ENCODE results near the gene HSPB8. TPM values are rescaled to one million over a fixed set of nuclear protein-coding genes. Genes with fewer than 3 reads are reported as not detected.

HSPB8 gene
- total RNA-seq, 1 donor from 2014 or later, result 29.4 TPM

DNA sequence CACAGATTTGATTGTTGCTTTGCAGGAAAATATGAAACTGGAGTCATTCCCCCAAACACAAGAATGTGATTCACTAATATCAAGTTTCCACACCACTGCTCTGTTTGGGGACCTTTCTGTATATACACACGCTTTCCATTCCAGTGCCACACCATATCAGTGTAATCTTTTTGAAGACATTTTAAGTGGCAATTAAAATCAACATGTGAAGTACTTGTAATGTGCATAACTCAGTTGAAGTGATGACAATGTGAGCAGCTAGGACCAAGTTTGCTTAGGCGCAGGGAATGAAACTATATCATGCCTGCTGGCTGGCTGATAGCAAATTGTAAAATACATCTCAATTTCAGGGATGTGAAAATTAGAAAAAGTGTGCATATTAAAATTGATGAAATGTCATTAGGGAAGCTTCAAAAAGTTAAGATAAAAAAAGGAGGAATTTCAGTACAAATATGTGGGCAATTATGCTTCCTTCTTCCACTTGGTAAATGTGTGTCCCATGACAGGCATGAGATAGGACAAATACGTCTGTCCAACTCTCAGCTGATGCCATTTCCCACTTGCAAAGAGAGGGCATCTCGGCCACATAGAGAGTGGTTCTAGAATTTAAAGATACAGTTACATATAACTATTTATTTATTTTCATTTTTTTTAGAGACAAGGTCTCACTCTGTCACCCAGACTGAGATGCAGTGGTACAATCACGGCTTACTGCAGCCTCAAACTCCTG, 43.7 kb downstream of the HSPB8 start:
- no peaks in the 10 kb centered on the region for H3K9me3 Mint-ChIP-seq (ENCODE audit: low read depth)

DNA sequence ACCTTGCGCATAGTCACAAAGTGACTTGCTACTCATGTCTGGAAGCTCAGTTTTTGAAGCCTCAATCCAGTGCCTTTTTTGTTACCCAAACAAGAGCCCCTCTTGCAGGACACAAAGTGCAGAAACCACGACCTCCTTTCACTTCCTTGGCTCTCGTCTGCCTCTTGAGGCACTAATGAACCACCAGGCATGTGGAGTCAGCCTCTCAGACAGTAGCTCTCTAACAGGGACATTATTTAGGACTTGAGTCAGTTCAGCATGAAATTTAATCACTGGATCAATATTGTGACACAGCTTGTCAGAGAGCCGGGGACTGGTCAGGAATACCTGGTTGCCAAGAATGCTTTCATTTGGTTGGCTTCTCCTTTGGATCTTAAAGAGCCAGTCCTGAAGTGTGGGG, 46.7 kb downstream of the HSPB8 start:
- H3K36me3 Mint-ChIP-seq (ENCODE audit: low read depth), result no peaks in the 10 kb centered on the region
- H3K9me3 Mint-ChIP-seq (ENCODE audit: low read depth), result peaks cover 3% of the 10 kb centered on the region
- peaks cover 7% of the 10 kb centered on the region for H3K4me1 Mint-ChIP-seq (ENCODE audit: low read depth)
- no peak overlapping the region for H3K4me3 Mint-ChIP-seq (ENCODE audit: unreplicated experiment)
- no peak overlapping the region for H3K27ac Mint-ChIP-seq (ENCODE audit: unreplicated experiment)
- TF ChIP-seq, protein P1, sequence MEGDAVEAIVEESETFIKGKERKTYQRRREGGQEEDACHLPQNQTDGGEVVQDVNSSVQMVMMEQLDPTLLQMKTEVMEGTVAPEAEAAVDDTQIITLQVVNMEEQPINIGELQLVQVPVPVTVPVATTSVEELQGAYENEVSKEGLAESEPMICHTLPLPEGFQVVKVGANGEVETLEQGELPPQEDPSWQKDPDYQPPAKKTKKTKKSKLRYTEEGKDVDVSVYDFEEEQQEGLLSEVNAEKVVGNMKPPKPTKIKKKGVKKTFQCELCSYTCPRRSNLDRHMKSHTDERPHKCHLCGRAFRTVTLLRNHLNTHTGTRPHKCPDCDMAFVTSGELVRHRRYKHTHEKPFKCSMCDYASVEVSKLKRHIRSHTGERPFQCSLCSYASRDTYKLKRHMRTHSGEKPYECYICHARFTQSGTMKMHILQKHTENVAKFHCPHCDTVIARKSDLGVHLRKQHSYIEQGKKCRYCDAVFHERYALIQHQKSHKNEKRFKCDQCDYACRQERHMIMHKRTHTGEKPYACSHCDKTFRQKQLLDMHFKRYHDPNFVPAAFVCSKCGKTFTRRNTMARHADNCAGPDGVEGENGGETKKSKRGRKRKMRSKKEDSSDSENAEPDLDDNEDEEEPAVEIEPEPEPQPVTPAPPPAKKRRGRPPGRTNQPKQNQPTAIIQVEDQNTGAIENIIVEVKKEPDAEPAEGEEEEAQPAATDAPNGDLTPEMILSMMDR (IDR thresholded peaks at IDR 0.05), result no peak
- peaks cover 30% of the 10 kb centered on the region for H3K27me3 Mint-ChIP-seq (ENCODE audit: low read depth)
- no peak for DNase-seq (ENCODE audit: low spot score)

More for the DNA sequence above, 43.7 kb downstream of the HSPB8 start:
- TF ChIP-seq, protein P1 (IDR thresholded peaks at IDR 0.05), result no peak
- no peak for DNase-seq (ENCODE audit: low spot score)
- Mint-ChIP-seq H3K4me1 (ENCODE audit: low read depth) (no peaks in the 10 kb centered on the region), H3K4me3 (ENCODE audit: unreplicated experiment) (no peak overlapping the region), H3K36me3 (ENCODE audit: low read depth) (no peaks in the 10 kb centered on the region), H3K27me3 (ENCODE audit: low read depth) (peaks cover 51% of the 10 kb centered on the region), H3K27ac (ENCODE audit: unreplicated experiment) (no peak overlapping the region)

DNA sequence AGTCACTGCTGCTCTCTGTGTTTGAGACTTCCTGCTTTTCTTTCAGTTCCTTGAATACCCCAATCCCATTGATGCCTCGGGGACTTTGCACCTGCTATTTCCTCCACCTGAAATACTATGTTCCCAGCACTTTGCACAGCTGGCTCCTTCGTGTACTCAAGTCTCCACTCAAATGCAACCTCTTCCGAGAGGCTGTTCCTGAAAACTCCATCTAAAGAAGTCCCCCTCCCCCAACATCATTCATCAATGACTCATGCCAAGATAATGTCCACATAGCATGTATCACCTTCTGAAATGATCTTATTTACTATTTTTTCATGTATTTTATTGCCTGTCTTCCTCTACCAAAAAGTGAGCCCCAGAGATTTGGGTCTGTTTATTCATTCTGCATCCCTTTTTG, 48.6 kb downstream of the HSPB8 start:
- Mint-ChIP-seq H3K36me3 (ENCODE audit: low read depth) (no peaks in the 10 kb centered on the region), H3K27me3 (ENCODE audit: low read depth) (peaks cover 28% of the 10 kb centered on the region), H3K9me3 (ENCODE audit: low read depth) (peaks cover 3% of the 10 kb centered on the region), H3K27ac (ENCODE audit: unreplicated experiment) (no peak overlapping the region), H3K4me3 (ENCODE audit: unreplicated experiment) (no peak overlapping the region), H3K4me1 (ENCODE audit: low read depth) (peaks cover 7% of the 10 kb centered on the region)
- DNase-seq (ENCODE audit: low spot score), result no peak
- TF ChIP-seq, protein P1 (IDR thresholded peaks at IDR 0.05), result no peak

DNA sequence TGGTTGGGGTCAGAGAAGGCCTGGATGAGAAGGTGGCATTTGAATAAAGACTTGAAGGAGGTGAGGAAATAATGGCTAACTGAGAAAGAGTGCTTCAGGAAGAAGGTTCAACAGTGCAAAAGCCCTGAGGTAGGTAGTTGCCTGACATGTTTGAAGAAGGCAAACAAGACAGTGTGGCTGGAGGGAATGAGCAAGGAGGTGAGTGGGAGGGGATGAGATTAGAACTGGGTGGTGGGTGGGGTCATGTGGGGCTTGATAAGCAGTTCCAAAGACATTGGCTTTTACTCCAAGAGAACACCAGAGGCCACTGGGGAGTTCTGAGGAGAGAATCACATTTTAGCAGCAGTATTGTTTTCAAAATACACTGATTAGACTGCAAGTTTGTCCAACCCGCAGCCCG, 50.5 kb downstream of the HSPB8 start:
- Mint-ChIP-seq H3K36me3 (ENCODE audit: low read depth) (no peaks in the 10 kb centered on the region), H3K4me1 (ENCODE audit: low read depth) (peaks cover 7% of the 10 kb centered on the region), H3K4me3 (ENCODE audit: unreplicated experiment) (no peak overlapping the region), H3K27me3 (ENCODE audit: low read depth) (peaks cover 19% of the 10 kb centered on the region), H3K27ac (ENCODE audit: unreplicated experiment) (no peak overlapping the region), H3K9me3 (ENCODE audit: low read depth) (peaks cover 3% of the 10 kb centered on the region)
- no peak for DNase-seq (ENCODE audit: low spot score)
- TF ChIP-seq, protein P1 (IDR thresholded peaks at IDR 0.05), result no peak

DNA sequence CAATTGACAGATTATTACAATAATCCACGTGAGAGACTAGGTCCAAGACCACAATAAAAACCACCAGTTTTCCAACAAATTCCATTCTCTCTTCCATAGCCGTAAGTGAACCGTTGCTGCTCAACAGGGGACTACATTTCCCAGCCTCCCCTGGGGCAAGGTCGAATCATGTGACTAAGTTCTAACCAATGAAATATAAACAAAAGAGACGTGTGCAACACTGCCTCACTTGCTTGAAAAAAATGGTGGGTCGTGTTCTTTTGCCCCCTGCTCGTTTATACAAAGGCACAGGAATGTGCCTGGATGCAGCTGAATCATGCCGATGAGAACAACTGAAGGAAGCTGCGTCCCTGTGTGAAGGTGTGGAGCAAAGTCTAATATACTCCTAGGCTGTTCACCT, 51.1 kb downstream of the HSPB8 start:
- H3K4me1 Mint-ChIP-seq (ENCODE audit: low read depth), result peaks cover 7% of the 10 kb centered on the region
- H3K27ac Mint-ChIP-seq (ENCODE audit: unreplicated experiment), result no peak overlapping the region
- peaks cover 17% of the 10 kb centered on the region for H3K27me3 Mint-ChIP-seq (ENCODE audit: low read depth)
- H3K36me3 Mint-ChIP-seq (ENCODE audit: low read depth), result no peaks in the 10 kb centered on the region
- peak overlapping the region; percentile 65 for H3K4me3 Mint-ChIP-seq (ENCODE audit: unreplicated experiment)
- peaks cover 3% of the 10 kb centered on the region for H3K9me3 Mint-ChIP-seq (ENCODE audit: low read depth)
- TF ChIP-seq, protein P1 (IDR thresholded peaks at IDR 0.05), result no peak
- DNase-seq (ENCODE audit: low spot score), result no peak

All from chondrocyte (in vitro differentiated cells).